HG03520 (cell line): ENCODE data around the gene LEAP2.
A peak's percentile ranks its signal among the peaks of the same experiment; 100 is the strongest.

Source experiments
- ATAC-seq: cut with Tn5 transposase; IDR thresholded peaks from one replicate; pipeline ENCODE4 v1.9.1; 2021; ENCODE audit warnings: mild to moderate bottlenecking, moderate library complexity; ENCODE audit not compliant: unreplicated experiment

The LEAP2 gene, protein sequence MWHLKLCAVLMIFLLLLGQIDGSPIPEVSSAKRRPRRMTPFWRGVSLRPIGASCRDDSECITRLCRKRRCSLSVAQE

DNA sequence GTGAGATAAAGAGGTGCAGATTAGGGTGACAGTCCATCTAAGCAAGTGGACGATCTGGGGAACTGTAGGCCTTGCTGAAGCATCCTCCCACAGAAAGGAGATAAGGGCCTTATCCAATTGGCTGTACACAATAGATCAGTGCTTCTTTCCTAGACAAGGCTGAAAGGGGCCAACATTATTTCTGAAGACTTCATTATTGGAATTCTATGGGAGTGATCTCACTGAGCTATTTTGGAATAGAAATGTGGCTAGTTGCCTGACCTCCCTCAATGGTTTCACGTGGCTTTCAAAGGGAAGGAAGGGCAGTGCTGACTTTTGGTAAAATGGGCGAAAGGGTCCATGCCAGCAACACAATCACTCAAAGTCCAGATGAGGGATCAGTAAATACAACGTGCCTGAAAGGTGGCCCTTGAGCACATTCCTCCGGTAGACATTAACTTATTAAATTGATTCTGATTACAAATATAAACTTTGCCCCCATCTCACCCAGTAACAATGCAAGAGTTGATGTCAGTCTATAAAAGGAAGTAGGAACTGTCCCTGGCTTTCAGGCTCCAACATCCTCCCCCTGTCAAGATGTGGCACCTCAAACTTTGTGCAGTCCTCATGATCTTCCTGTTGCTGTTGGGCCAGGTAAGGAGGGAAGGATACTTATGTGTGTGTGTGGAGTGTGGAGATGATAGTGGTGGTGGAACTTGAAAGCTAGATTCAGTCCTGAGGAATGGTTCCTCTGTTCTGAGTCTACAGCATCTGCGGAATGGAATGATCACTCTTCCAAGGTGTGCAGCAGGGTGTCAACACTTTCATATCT is at the start of gene LEAP2:
LEAP2 (plus strand) TSS at position 550 of the 811 bp plus-strand sequence; CDS start at position 577, 27 bp downstream.
- ATAC-seq = no peak

DNA sequence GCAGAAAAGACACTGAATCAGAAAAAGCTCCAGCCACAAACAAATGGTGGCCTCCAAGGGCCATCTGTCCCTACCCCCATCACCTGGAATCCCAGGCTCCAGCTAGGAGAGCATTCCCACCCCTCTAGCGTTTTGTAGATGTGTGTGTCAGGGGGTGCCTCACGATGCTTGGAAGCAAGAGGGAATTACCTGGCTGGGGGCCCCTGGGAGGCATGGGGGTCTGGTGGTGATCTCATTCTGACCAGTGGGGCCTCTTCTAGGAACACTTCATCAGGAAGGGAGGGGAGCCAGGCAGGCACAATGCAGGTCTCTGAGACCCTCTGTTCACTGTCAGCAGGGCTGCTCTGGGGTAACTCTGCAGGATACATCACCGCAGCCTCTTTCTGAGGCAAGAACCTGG is 49.0 kb upstream of the LEAP2 start:
- no peak for ATAC-seq

DNA sequence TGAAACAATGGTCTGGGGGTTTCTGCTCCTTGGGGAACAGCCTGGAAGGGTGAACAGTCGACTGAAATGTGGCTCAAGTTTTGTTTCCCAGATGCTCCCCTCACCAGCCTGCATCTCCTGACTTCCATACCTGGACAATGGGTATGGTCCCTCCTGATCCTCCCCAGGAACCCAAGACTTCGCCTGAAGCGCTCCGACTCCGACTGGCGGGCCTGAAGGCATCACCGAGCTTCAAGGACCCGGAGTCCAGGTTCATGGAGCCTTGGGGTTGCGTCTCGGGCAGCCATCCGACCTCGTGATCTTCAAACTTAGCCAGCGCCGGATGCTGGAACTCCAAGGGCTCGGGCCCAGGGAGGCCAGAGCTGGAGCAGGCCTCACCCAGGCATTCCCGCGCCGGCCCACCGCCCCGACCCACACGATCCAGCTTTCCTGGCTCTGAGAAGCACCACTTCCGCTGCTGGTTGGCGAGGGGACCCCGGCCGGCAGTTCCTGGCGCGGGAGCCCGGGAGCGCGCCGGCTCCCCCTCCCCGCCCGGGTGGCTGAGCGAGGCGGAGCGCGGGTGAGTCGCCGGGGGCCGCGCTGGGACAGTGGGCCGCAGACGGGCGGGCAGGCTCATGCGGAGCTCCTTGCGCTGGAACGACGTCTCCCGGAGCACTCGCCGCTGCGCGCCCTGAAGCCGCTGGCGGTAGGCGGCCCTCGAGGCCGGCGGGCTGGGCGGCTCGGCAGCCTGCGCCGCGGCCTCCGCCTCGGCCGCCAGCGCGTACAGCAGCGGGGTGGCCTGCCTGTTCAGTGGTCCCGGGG is 48.2 kb upstream of the LEAP2 start:
- no peak for ATAC-seq

DNA sequence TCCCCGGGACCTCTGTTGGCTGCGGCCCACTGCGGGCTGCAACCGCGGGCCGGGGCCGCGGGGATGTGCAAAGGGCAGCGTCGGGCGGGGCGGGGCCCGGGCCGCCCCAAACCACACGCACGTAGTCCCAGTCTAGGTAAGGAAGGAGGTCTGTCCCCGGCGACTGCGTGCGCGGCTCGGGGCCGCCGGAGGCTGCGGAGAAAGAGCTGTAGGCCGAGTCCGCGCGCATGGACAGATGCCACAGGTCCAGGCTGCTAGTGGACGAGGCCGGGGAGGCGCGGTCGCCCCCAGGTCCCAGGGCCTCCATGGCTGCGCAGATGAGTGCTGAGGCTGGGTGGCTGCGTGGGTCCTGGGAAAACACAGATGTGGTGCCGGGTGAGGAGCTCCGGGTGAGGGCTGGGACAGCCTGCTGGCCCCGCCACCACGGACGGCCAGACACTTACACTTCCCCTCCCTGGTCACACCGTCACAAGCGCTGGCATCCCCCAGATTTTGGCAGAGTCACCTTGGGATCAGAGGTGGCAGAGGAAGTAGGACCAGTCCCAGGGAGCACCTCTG is 47.6 kb upstream of the LEAP2 start:
- no peak for ATAC-seq

DNA sequence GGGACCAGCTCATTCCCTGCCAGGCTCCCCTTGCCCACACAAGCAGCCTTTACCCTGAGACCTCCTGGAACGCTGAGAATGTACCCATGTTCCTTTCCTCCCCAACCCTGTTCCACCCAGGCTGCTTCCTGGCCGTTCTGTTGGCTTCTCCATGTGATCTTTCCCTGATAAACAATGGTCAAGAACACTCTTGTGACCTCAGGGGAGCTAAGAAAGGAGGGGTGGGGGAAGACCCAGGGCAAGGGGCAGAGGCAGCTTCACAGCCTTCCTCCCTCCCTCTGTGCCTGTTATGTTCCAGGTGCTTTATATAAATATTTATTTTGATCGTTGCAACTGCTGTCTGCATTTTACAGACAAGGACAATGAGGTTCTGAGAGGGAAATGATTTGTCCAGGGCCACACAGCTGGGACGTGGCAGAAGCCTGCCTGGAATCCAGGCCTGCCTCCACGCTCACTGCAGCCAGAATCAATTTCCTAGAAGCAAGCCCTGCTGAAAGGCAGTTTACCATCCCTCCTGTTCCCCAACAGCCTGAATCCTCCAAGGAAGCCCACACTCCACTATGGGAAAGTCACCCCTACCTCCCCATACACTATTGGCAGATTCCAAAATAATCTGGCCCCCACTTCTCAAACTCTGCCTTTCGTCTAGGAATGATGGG is 46.9 kb upstream of the LEAP2 start:
- no peak for ATAC-seq

DNA sequence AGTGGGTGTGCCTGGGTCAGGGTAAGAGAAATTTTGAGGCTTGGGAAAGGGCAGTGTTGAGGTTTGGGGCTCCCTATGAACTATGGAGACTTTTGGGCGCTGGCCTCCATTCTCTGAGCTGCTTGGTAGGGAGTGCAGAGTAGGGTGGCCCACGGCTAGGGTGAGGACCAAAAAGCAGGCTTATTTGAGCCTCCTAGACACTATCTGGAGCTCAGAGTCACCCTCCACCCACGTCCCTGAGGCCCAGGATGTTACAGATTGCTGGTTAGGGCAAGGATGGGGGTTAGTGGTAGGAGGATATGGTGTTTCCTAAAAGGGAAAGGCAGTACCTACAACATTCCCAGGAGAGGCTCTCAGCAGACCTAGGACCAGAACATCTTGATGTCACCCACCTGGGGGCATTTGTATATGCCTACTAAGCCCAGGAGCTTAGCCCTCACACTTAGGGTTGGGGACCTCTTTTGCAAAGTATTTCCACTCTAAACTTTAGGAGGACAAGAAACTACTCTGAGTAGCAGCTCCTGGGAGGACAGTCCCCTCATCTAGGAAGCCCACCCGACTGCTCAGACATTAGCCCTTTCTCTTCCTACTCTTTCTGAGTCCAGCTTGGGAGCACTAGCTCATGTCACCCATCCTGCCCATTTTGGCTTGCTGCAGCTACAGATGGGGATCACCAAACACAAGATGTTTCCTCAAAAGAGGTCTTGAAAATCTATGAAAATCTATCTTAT is 45.4 kb upstream of the LEAP2 start:
- no peak for ATAC-seq

DNA sequence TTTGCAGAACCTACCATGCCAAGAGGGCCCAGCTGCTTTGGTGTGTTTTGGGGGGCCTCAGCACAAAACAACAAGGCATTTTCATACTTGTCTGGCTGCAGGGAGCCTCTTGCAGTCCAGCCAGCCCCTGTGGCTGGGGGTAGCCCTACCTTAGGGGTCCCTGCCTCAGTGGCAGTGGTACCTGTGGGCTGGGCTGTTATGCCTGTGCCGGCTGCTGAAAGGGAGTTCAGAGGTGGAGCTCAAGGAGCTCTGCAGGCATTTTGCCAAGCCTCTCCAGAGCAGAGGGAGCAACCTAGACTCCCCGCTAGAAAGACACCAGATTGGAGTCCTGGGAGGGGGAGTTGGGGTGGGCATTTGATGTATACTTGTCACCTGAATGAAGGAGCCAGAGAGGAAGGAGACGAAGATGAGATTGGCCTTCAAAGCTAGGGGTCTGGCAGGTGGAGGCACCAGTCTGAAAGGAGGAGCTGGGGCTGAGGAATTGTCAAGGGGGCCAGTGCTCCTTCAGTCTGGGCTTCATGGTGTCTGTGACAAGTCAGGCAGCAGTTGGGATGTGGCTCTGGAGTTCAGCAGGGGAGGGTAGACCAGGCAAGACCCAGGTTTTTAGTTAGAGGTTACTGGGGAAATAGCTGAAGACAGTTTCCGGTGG is 44.5 kb upstream of the LEAP2 start:
- ATAC-seq = no peak

DNA sequence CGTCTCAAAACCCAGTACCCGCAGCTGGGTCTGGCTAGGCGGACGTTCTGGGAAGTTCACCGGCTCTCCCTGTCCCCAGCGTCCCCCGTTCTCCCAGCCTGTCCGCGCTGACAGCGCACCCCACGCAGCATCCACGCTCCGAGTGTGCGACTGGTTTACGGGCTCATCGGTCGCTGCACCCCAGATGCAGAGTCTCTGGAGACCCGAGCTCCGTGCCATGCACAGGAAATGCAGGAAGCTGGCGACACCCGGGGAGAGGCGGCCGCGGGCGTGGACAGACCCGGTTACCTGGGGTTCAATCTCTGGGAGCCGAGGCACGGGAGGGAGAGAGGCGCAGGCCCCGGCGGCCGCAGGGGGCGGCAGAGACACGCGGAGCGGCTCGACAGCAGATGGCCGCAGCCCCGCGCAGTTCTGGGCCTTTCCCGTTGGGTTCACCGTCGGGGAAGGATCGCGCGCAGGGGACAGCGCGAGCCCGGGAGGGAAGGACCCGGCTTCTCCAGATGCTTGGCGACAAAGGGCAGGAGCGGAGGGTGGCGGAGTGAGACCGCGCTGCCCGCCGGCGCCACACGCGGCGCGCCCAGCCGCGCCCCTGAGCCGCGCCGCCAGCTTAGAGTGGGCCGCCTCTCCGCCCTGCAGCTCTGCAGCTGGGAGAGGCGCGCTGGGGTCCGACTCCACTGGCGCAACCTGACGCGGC is 43.6 kb upstream of the LEAP2 start:
- ATAC-seq = peak; percentile 69

DNA sequence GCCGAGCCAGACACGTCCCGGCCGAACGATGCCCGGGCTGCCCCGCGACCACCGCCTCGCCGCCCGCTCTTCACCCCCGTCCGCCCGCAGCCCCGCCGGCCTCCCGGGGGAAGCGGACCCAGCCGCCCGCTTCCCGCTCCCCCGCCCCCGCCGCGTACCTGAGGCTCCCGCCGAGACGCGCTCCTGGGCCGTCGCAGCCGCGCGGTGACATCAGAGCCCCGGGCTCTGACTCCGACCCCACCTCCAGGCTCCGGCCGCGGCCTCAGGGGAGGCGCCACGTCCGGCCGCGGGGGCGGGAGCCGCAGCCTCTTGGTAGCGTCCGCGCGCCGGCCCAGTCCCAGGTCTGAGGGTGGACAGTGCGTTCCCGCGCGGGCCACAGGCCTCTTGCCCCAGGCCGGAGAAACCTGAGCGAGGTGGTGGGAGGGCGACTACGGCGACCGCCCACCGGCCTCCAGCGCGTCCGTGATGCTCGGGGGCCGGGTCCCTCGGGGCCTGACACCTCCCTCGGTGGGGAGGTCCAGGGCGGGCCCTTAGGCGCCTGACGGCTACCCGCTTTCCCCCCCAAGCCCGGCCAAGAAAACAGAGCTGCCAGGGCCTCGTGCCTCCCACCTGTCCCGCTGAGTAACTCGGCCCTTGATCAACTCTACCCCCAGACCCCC is 42.9 kb upstream of the LEAP2 start, which contains the start of gene SHROOM1:
SHROOM1 (minus strand) TSS at position 212 of the 659 bp plus-strand sequence. CDS start 4,507 bp downstream, outside the sequence.
- ATAC-seq = peak; percentile 60

DNA sequence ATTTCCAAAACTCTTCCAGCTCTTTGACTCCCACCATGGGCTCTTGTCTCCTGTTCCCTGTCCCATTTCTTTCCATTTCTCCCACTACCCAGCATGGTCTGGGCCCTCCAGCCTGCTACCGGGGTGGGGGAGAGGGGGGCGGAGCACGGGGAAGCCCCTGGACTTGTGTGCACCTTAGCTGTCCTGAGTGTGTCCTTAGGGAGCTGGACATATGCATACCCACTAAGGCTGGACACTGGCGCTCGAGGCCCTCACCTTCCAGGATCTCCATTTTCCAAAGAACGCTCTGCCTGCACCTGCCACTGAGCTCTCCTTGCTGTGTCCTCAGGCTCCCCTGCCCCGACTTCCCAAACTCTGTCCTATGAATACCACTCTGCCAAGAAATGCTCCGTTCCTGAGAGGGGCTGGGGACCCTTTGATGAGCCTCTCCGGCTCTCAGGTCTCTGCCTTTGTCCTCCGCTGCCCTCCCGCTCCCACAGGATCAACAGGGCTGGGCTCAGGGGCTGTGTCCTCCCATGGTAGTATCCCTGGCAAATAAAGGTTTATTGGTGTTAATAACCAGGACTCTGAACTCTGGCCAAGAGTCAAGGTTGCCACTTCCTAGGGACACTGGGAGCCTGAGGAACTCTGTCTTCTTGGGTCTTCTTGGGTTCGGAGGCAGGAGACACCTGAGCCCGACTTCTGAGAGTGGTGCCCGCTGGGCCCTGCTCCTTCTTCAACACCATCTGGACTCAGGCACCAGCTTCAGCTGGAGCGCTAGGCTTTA is 42.2 kb upstream of the LEAP2 start:
- no peak for ATAC-seq

DNA sequence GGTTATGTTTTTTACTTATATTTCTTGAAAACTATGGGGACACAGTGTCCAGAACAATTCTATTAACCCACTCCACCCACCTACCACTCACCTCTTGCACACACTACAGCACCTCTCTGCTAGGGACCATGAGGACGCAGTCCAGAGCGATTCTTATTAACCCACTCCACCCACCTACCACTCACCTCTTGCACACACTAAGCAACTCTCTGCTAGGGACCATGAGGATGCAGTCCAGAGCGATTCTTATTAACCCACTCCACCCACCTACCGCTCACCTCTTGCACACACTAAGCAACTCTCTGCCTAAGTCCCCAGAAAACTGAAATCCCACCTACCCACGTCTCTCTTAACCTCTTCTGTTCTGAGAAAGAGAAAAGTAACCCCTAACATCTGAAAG is 40.9 kb upstream of the LEAP2 start:
- no peak for ATAC-seq

DNA sequence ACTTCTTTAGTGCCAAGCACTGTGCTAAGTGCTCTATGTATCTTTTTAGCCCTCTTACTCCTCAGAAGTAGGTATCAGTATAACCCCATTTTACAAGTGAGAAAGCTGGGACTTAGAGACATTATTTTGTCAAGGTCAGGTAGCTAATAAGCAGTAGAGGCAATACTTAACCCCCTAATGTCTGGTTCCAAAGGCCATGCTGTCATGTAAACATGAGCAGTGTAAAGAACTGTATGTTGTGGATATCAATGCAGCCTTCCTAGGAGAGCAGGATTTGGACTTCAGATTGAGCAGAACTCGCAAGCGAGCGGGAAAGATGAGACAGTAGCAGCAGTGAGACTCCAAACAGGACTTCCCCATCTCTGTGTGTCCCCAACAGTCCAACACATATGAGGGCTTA is 39.4 kb upstream of the LEAP2 start:
- no peak for ATAC-seq

DNA sequence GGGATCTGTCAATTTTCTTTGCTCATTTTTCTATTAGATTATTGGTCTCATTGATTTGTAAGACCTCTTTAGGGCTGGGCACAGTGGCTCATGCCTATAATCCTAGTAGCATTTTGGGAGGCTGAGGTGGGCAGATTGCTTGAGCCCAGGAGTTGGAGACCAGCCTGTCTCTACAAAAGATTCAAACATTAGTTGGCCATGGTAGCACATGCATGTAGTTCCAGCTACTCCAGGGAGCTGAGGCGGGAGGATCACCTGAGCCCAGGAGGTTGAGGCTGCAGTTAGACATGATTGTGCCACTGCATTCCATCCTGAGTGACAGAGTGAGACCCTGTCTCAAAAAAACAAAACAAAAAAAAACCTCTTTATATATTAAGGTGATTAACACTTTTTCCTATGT is 36.6 kb upstream of the LEAP2 start:
- ATAC-seq = no peak

DNA sequence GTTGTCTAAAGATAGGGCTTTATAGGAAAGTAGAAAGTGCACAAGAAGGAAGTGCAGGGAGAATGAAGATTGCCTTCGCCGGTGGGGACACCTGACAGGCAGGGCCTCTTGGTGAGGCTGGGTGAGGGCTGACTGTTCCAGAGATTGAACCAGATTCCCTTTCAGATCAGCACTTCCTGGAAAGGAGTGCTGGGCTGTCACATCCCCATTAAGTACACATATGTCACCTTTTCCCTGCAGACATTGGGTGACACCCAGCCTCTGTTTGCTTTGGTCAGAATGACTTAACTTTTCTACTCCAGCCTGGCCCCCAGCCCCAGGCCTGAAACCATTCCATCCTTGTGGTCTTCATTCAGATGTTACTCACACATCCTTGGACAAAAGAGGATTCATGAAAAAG is 35.6 kb upstream of the LEAP2 start:
- no peak for ATAC-seq

DNA sequence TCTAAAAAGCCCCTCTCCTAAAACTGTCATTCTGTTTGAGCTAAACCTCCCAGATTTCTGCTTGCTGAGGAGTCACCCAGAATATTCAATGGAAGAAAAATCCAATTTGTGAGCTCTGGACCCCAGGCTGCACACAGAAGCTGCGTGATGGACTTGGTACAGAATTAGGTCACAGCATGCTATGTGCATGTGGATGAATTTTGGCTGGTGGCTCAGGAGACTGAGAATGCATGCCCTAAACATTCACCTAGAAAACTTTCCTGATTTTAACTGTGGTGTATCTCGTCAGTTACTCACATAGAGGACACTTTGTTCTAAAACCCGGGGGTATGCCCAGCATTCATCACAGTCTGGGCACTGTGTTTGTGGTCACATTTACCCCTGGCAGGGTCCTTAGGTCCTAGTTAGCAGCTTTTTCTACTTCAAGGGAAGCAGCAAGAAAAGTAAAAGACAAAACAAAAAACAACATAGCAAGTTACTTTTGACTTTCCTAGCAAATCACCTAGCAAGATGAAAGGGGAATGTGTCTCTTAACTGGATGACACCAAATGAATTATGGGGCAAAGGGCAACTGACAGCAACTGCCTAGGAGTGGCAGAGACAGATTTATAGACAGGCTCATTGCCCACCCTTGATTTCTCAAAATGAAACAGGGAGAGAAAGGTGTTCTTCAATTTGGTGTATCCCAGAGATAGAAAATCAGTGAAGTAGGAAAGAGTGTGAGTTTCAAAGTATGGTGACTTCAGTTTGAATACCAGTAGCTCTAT is 34.8 kb upstream of the LEAP2 start:
- no peak for ATAC-seq

DNA sequence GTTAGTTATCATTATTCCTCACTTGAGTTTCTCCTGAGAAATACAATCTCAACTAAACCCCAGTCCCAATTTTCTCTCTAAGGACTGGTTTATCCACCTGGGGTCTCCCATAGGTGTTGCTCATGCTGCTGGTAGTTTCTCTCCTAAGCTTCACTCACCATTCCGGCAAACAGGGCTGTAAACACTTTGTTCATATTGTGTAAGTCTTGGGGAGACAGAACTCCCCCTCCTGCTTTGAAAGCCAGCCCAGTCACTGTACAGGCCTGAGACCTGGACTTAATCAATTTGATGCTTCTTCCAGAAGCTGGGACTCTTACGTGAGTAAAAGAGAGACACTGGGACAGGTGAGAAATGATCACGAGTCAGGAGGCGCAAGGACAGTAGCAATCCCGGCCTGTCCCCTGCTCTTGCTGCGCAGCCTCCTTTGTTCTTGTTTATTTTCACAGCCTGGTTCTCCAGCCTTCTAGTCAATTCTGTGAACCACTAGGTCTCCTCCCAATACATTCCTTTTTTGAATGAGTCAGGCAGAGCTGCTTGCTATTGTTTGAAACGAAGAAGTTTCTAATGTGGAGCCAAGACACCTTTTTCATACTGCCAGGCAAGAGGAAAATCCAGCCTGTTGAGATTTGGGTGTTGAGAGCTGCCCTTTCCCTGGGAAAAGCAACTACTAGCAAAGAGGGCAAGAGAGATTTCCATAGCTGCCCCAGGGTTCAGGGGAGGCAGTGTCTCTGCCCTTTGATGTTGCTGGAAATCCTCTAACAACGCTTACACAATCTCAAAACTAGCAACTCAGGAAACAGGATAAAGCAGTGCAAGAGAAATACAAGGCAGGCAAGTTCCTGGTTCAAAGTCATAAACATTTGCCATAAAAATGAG is 33.8 kb upstream of the LEAP2 start:
- ATAC-seq = no peak
